Stimulated activated CD4-positive, alpha-beta T cell treated with anti-CD3 and anti-CD28 coated beads, Interleukin-2, amount 100 ng/mL, for 48 hours (primary cell): Measurements from ENCODE around the gene CDKAL1.
"Not testable (repeated sequence)": the region's sequence is repeated elsewhere in the genome, so short reads cannot be mapped to it uniquely, and the experiment has no call there.

Experiments
- DNase-seq, 2 donors: peaks; one replicate each; pipeline ENCODE4 v3.0.0-alpha.2; 2020

Gene CDKAL1

DNA sequence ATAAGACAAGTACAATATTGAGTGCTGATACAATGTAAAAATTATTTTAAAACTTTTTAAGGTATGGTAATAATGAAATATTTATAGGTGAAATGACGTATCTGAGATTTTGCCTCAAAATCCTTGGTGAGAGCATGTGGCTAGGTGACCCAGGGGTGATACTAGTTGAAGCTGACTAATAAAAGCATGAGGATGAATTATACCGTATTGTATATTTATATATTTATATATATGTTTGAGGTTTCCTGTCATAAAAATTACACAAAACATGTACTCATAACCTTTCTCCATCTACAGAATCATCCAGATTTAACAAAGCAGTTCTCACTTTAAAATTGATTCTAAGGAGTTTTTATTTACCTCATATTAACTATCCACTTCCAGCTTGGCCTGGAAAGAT, 358.1 kb downstream of the CDKAL1 start:
- no peak for DNase-seq

GRCh38 chr6:20893412-20893811, 359.2 kb downstream of the CDKAL1 start:
- DNase-seq = no peak

- DNase-seq = no peak
Measured at GRCh38 chr6:20900389-20901160, 366.3 kb downstream of the CDKAL1 start.

- DNase-seq = no peak
Measured at GRCh38 chr6:20905377-20905776, 371.1 kb downstream of the CDKAL1 start.

DNA sequence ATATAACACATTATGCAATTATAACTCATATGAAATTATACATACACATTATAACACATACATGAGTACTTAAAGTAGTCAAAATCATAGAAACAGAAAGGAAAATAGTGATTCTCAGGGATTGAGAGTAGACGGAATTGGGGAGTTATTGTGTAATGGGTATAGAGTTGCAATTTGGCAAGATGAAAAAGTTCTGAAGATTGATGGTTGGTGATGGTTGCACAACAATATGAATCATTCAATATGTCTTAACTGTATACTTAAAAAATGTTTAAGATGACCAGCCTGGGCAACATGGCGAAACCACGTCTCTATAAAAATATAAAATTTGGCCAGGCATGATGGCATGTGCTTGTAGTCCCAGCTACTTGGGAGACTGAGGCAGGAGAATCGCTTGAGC, 372.7 kb downstream of the CDKAL1 start:
- no peak for DNase-seq

GRCh38 chr6:20907486-20908071, 373.3 kb downstream of the CDKAL1 start:
- no peak for DNase-seq

DNA sequence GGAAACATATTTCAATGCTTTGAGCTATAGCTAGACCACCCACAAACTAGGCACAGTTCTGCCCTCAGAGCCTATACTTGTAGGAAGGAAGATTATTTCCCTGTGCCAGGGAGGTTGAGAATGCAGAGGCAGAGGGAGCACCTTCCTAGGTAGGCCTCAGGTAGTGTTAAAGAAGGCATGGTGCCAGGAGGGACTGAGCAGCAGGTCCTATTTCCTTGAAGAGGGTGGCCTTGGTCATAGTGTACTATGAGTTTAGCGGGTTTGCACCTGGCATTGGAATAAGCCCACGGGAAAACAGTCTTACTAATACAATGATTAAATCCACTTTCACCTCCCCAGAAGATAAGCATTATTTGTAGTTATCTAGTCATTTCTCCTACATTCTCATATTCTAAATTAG, 375.4 kb downstream of the CDKAL1 start:
- DNase-seq = no peak

GRCh38 chr6:20911712-20912111, 377.5 kb downstream of the CDKAL1 start:
- DNase-seq = no peak

DNA sequence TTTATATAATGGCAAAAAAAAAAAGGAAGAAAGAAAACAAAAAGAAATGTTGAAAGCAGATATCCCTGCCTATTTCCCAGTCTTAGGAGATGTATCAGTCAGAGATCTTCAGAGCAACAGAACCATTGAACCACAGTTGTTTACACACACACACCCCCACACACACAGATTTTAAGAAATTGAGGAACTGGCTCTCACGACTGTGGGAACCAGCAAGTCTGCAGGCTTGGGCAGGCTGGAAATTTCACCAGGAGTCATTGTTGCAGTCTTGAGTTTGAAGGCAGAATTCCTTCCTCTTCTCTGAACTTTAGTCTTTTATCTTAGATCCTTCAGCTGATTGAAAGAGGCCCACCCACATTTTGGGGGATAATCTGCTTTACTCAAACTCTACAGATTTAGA, 380.9 kb downstream of the CDKAL1 start:
- no peak for DNase-seq

- DNase-seq = no peak
Measured at GRCh38 chr6:20915626-20916025, 381.4 kb downstream of the CDKAL1 start.

DNA sequence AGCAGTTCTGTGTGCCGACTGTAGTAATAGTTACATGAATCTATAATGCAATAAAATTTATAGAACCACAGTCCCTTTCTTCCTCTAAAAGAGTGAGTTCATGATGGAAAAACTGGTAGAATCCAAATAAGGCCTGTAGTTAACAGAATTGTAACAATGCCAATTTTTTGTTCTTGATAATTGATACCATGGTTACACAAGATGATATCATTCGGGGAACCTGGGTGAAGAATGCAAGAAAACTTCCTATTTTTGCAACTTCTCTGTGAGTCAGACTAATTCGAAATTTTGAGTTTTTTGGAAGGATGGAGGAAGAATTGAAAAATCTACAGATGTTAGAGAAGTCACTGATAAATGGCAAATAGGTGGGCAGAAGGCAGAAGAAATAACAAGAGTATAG, 381.8 kb downstream of the CDKAL1 start:
- no peak for DNase-seq

- no peak for DNase-seq
Measured at GRCh38 chr6:20918868-20919267, 384.6 kb downstream of the CDKAL1 start.

DNA sequence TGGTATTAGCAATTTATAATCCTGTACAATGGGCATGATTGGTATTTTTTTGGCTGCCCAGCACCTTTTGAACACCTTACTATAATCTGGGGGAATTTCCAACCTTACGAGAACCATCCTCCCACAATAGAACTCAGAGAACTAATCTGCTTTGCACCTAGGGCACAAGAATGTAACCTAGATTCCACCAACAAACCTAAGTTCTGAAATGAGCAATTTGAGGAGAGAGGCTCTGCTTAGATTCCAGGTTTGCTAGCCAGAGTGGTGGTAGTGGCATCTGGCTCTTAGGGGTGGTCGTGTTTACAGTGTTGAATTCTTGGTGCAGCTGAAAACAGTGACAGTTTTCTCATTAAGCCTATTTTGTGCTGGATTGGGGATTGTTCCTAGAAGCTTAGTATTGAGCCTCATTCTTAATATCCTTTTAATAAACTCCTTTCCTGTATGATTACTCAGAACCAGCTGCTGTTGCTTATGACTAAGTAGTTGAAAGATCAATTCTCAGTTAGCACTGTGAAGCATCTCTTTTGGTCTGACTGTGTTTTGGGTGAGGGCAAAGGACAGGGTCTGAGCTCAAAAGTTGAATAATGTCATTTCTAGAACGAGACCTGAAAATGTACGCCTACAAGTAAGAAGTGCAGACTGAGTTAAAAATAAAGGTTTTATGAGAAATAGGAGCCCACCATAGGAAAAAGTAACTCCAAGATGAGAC, 385.6 kb downstream of the CDKAL1 start:
- DNase-seq = no peak

- DNase-seq = no peak
Measured at GRCh38 chr6:20921578-20921977, 387.3 kb downstream of the CDKAL1 start.

DNA sequence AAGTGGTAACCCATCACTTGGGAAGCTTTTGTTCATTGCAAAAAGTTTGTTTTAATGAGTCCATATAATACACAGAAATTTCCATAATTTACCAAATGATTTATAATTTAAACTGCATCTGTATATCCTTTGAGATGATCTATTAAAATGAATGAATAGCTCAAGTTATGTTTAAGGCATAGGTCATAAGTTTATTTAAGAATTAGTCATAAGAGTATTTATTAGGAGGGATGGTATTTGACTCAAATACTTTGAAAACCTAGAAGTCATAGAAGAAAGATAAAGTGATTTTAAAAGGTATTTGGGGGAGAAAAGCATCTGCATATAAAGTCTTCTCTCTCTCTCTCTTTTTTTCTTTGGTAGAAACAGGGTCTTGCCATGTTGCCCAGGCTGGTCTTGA, 388.5 kb downstream of the CDKAL1 start:
- DNase-seq = no peak

DNA sequence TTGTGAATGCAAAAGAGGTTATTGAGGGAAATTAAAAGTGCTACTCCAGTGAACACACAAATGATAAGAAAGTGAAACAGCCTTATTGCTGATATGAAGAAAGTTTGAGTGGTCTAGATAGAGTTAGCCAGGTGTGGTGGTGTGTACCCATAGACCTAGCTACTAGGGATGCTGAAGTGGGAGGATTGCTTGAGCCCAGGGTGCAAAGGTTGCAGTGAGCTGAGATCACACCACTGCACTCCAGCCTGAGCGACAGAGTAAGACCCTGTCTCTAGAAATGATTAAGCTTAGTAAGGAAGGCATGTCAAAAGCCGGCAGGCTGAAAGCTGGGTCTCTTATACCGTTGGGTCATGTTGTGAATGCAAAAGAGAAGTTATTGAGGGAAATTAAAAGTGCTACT, 389.8 kb downstream of the CDKAL1 start:
- not testable (repeated sequence) for DNase-seq

DNA sequence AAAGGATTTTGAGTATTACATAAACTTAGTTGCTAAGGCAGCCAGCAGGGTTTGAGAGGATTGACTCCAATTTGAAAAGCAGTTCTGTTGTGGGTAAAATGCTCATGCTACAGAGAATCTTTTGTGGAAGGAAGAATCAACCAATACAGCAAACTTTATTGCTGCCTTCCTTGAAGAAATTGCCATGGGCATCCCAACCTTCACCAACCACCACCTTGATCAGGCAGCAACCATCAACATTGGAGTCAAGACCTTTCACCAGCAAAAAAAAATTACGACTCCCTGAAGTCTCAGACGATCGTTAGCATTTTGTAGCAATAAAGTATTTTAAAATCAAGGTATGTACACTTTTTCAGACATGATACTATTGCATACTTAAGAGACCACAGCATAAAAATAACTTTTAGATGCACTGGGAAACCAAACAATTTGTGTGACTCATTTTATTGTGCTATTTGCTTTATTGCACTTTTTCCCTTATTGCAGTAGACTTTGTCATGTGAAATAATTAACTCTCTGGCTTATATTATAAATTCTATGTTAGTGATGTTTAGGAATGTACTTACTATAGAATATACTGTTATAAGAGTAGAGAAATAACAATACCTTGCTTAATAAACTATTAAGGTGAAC, 390.8 kb downstream of the CDKAL1 start:
- DNase-seq = no peak

- DNase-seq = no peak
Measured at GRCh38 chr6:20927130-20927860, 393.0 kb downstream of the CDKAL1 start.

DNA sequence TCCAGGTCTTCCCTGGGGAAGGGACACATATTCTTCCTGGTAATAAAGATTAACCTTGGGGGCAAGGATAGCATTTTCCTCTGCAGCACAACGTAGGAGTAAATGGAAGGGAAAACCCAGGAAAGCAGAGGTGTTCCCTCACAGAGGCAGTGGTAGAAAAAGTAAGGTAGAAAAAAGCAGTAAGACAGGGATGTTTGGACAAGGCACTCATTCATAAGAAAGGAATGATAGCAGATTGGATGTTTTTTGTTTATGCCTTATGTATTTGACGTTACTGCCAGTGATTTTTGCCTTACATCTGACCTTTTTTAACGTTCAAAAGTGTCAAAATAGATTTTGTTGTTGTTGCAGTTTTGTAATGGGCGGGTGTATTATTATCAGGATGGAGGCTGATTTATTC, 395.0 kb downstream of the CDKAL1 start:
- DNase-seq = no peak

DNA sequence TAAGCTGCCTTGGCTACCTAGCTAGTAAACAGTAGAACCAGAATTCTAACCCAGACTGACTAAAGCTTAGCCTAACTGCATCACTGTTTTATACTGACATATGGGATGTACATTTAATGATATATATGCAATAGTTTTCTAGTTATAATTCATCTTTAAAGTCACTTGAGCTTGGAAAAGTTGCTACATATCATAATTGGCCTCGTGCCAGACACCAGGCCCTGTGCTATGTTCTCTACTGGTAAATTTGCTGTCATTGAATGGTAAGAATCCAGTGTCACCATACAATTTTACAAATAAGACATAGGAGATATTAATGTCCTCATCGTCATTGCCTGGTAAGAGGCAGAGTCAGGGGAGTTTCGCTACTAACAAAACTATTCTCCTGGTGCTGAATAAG, 396.8 kb downstream of the CDKAL1 start:
- DNase-seq = no peak

DNA sequence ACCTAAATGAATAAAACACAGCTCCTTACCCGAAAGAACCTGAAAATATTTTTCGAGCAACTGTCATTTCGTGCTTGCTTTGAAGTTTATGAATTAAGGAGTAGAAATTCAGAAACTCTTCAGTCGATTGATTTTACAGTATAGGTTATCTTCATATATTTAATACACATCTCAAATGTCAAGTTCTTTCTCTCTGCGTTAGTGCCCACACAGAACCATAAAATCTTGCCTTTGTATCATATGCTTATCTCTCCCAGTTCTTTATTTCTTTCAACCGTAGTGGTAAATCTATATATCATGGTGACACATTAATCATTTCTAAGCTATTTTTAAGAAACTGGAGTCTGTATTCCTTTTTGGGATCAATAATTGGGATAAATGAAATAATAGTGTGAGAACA, 397.5 kb downstream of the CDKAL1 start:
- DNase-seq = no peak

GRCh38 chr6:20932284-20932683, 398.0 kb downstream of the CDKAL1 start:
- DNase-seq = no peak
